Heart right ventricle (tissue), 16 donors: ENCODE results near the gene PODNL1. TPM values are rescaled to one million over a fixed set of nuclear protein-coding genes. Genes with fewer than 3 reads are reported as not detected.

Source experiments
- ATAC-seq, 8 donors: fragments of 200-7000 bp; cut with Tn5 transposase; one replicate each; pipeline ENCODE4 v1.9.1; 2020; ENCODE audit warnings: mild to moderate bottlenecking in 8 of 8, moderate library complexity in 8 of 8, moderate number of reproducible peaks in 1 of 8
- DNase-seq, 2 donors: peaks; one replicate each; pipeline ENCODE4 v3.0.0-alpha.2; 2020
- H3K27ac ChIP-seq, 10 donors: fragments of 200-600 bp; sonication (generic) in 2 of 10; one replicate each; pipeline versions ENCODE4 v1.5.0 to v1.8.0; 2020 to 2022; ENCODE audit warnings: mild to moderate bottlenecking in 3 of 10
- H3K27me3 ChIP-seq, 7 donors: fragments of 200-600 bp; one replicate each; pipeline ENCODE4 v1.8.0; 2021 to 2022; ENCODE audit warnings: mild to moderate bottlenecking in 2 of 7
- H3K36me3 ChIP-seq, 9 donors: fragments of 200-600 bp; sonication (generic) in 1 of 9; one replicate each; pipeline versions ENCODE4 v1.5.0 to v1.8.0; 2020 to 2022; ENCODE audit warnings: mild to moderate bottlenecking in 2 of 9
- H3K4me1 ChIP-seq, 9 donors: fragments of 200-600 bp; sonication (generic) in 1 of 9; one replicate each; pipeline versions ENCODE4 v1.5.0 to v1.8.0; 2020 to 2022; ENCODE audit warnings: mild to moderate bottlenecking in 4 of 9
- H3K4me3 ChIP-seq, 10 donors: fragments of 200-600 bp; sonication (generic) in 2 of 10; one replicate each; pipeline versions ENCODE4 v1.5.0 to v1.8.0; 2020 to 2022; ENCODE audit warnings: mild to moderate bottlenecking in 7 of 10, moderate library complexity in 2 of 10
- H3K9me3 ChIP-seq, 11 donors: fragments of 200-600 bp in 10 of 11; sonication (generic) in 2 of 11; one replicate each; pipeline versions ENCODE4 v1.5.0 to v1.8.0; 2013 to 2022; ENCODE audit warnings: mild to moderate bottlenecking in 2 of 11, control low read depth in 1 of 11, moderate library complexity in 1 of 11
- WGBS, 2 donors: extraction: QIAGEN DNeasy Blood & Tissue Kit; methylation state at CpG; one replicate each; pipeline ENCODE4 v1.1.7; 2013; ENCODE audit warnings: inconsistent platforms in 1 of 2; 5-methylcytosine and 5-hydroxymethylcytosine counted together
- intact Hi-C, 10 donors: fragments of 100-400 bp; cut with DNase I; formaldehyde crosslinking; loops; one replicate each; pipeline versions ENCODE4 v1.11.1 to v1.14.2; 2022
- polyA plus RNA-seq, 2 donors: library from polyadenylated mRNA; stranded (reverse); fragments of 200-250 nt; gene quantifications; one replicate each; pipeline ENCODE4 v1.2.3, GENCODE V29; 2013
- total RNA-seq, 10 donors: library from RNA; stranded (reverse); fragmentation: NEBNext Ultra II Directional in 3 of 10; extraction: Animal tissue kit (Norgen Biotek cat#: 25700) in 3 of 10; gene quantifications; one replicate each; pipeline versions ENCODE4 v1.2.1 to v1.2.4, GENCODE V29; 2021 to 2023
- TF ChIP-seq, protein P1 (sequence below), 9 donors: fragments of 200-600 bp; sonication (generic) in 2 of 9; IDR thresholded peaks; one replicate each; pipeline versions ENCODE4 v1.5.0 to v1.8.0; 2021 to 2022; ENCODE audit warnings: antibody characterized with exemption in 9 of 9, mild to moderate bottlenecking in 5 of 9, moderate library complexity in 1 of 9
- donor health status: Arrhythmogenic right ventricular cardiomyopathy.
- donor health status: ischemic (EF 13 %, LVEDD 7.1; RV severe dilation, severe dysfunction).
- donor health status: healthy with polysubstance abuse.
- donor health status: DM: no; HTN: yes; CAD: no.
- donor health status: DM: no; HTN: no; CAD: no.
- donor health status: ischemic (EF 25% LVEDD 6.9; RV normal size, moderate dysfunction).
- donor health status: ischemic (EF 25% LVEDD 5.7; RV mildly dilated, moderate dysfunction).
- donor health status: healthy.
- donor health status: DM: yes; HTN: yes; CAD: no.
- donor health status: Ischemic cardiomyopathy.
- donor health status: ischemic (EF 35%, LVEDD 5.7; RV mildly dilated, moderate dysfunction).
- donor health status: nonischemic (EF 11% LVEDD 7.7; RV severe dilation, severe dysfunction).
- donor health status: DM: yes; HTN: yes; CAD: no.
- donor health status: PGD.
- donor health status: ischemic (EF 29% LVEDD 5.4; RV normal size, mild dysfunction).
- donor health status: nonischemic (EF 23%, LVEDD 6.1; RV moderate dilation, normal function).

PODNL1 gene
- total and polyA plus RNA-seq, 12 donors = 0.76 to 6.2 (median 1.8) TPM

DNA sequence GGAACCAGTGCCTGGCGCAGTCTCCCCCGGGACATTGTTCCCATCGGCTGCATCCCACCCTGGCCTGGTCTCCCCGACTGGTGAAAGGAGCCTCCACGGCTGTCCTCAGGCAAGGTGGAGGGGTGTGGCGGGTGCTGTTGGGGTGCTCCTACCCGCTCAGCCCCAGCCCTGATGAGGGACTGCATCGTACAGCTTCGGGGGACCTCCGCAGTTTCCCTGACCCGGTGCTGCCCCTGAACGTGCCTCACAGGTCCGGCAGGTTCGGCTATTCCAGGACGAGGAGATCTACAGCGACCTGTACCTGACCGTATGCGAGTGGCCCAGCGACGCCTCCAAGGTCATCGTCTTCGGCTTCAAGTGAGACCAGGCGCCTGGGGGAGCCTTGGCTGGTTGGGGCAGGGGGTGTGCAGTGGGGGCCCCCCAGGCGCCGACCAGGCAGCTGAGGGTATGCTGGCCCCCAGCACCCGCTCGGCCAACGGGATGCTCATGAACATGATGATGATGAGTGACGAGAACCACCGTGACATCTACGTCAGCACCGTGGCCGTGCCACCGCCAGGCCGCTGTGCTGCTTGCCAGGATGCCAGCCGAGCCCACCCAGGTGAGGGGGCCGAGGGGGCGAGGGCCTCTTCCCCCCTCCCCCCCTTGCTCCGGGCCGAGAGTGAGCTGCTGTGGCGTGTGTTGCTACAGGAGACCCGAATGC lies 17.6 kb upstream of the PODNL1 start:
- Histone ChIP-seq H3K36me3 (peaks cover 0 to 69% (median 43%) of the 10 kb centered on the region in 9 donors), H3K4me1 (peaks cover 8 to 43% (median 17%) of the 10 kb centered on the region in 9 donors), H3K27me3 (no peaks in the 10 kb centered on the region), H3K9me3 (no peaks in the 10 kb centered on the region), H3K4me3 (no peak overlapping the region), H3K27ac (no peak overlapping the region)
- DNase-seq = no peak
- WGBS, 2 donors = 93 to 94% methylated on average over 42 of the region's 42 CpGs
- no peak for ATAC-seq
- intact Hi-C loops = loop anchor here in 4 of 10 donors (10.0 kb wide), 3 partner anchors 49 to 89 kb away; partner anchors contain the start of genes RFX1 (in 2 of the 4) and IL27RA (in 1 of the 4)
- TF ChIP-seq, protein P1, sequence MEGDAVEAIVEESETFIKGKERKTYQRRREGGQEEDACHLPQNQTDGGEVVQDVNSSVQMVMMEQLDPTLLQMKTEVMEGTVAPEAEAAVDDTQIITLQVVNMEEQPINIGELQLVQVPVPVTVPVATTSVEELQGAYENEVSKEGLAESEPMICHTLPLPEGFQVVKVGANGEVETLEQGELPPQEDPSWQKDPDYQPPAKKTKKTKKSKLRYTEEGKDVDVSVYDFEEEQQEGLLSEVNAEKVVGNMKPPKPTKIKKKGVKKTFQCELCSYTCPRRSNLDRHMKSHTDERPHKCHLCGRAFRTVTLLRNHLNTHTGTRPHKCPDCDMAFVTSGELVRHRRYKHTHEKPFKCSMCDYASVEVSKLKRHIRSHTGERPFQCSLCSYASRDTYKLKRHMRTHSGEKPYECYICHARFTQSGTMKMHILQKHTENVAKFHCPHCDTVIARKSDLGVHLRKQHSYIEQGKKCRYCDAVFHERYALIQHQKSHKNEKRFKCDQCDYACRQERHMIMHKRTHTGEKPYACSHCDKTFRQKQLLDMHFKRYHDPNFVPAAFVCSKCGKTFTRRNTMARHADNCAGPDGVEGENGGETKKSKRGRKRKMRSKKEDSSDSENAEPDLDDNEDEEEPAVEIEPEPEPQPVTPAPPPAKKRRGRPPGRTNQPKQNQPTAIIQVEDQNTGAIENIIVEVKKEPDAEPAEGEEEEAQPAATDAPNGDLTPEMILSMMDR (IDR thresholded peaks at IDR 0.05) = no peak

DNA sequence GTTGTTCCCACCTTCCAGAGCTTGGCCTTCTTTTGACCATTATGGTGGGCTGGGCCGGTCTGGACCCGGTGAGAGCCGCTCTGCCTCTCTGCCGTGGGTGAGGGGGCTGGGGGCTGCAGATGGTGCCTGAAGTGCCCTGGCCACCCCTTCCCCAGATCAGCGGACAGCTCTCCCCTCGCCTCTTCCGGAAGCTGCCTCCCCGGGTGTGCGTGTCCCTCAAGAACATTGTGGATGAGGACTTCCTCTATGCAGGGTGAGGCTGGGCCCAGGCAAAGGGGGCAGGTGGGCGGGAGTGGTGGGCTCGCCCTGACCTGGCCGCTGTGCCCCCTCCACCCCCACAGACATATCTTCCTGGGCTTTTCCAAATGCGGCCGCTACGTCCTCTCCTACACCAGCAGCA lies 16.0 kb upstream of the PODNL1 start:
- TF ChIP-seq, protein P1 (IDR thresholded peaks at IDR 0.05) = no peak
- Histone ChIP-seq H3K36me3 (peaks cover 0 to 52% (median 27%) of the 10 kb centered on the region in 9 donors), H3K27me3 (no peaks in the 10 kb centered on the region), H3K4me1 (peaks cover 8 to 43% (median 17%) of the 10 kb centered on the region in 9 donors), H3K27ac (no peak overlapping the region), H3K4me3 (no peak overlapping the region), H3K9me3 (no peaks in the 10 kb centered on the region)
- intact Hi-C loops = loop anchor here in 5 of 10 donors (5.0 to 10.0 kb wide), 7 partner anchors 51 to 118 kb away; partner anchors contain the start of genes RFX1 (in 2 of the 5), IL27RA (in 1 of the 5) and MISP3 (in 1 of the 5)
- 93 to 94% methylated on average over 13 to 15 of the region's 15 CpGs for WGBS, 2 donors
- no peak for ATAC-seq
- no peak for DNase-seq

DNA sequence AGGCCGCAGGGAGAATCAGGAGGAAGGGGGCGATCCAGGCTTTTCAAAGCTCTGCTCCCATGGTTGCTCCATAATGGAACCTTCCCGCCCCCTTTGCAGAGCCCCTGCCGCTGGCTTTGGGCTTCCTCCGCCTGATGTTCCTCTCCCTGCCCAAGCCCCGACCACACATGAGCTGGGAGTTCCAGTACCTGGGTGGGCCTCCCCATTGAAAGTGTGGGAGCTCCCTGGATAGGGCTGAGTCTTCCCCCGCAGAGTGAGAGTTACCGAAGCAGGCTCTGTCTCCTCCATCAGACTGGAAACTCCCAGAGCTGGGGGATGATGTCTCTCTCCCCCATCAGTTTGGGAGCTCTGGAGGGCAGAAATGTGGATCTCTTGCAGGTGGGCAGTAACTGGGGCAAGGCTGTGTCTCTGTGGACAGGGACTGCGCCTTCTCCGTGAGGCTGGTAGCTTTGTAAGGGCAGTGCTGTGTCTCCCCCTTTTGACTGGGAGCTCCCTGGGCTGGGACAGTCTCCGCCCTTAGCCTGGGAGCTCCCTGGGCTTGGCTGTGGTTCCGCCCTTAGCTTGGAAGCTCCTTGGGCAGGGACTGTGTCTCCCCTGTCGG lies 14.8 kb upstream of the PODNL1 start:
- peak in 1 of 2 donors; percentile 45 for DNase-seq
- Histone ChIP-seq H3K9me3 (no peaks in the 10 kb centered on the region), H3K27me3 (no peaks in the 10 kb centered on the region), H3K27ac (peak overlapping the region; percentile 57 to 90 (median 84)), H3K4me1 (peaks cover 8 to 35% (median 17%) of the 10 kb centered on the region in 9 donors), H3K4me3 (peak overlapping the region; percentile 48 to 84 (median 76)), H3K36me3 (peaks cover 0 to 41% (median 25%) of the 10 kb centered on the region in 9 donors)
- WGBS, 2 donors = 4 to 10% methylated on average over 12 to 13 of the region's 13 CpGs
- peak in 7 of 8 donors; percentile 2 to 39 (median 19) for ATAC-seq
- intact Hi-C loops = loop anchor here in 5 of 10 donors (1.0 to 10.0 kb wide), 10 partner anchors 48 to 119 kb away; partner anchors contain the start of genes RFX1 (in 3 of the 5), IL27RA (in 1 of the 5) and MISP3 (in 1 of the 5)
- TF ChIP-seq, protein P1 (IDR thresholded peaks at IDR 0.05) = peak in 3 of 9 donors; percentile 16 to 40 (median 22)
